Activated CD4-positive, alpha-beta memory T cell treated with anti-CD3 and anti-CD28 coated beads for 36 hours (primary cell): ENCODE data around the gene HDHD5. TPM values are rescaled to one million over a fixed set of nuclear protein-coding genes. Genes with fewer than 3 reads are reported as not detected.
A peak's percentile ranks its signal among the peaks of the same experiment; 100 is the strongest.

Experiments
- CTCF ChIA-PET: fragments of 350-600 bp; sonication (Branson Sonifier 250); formaldehyde crosslinking; loops from one replicate; lab custom pipeline; 2021; ENCODE audit warnings: antibody characterized with exemption, inconsistent platforms; lab: Charles Lee
- POLR2A ChIA-PET: fragments of 350-600 bp; sonication (Branson Sonifier 250); formaldehyde crosslinking; loops from one replicate; lab custom pipeline; 2021; ENCODE audit warnings: antibody characterized with exemption; lab: Charles Lee
- DNase-seq: peaks from one replicate; pipeline ENCODE4 v3.0.0-alpha.2; 2020
- H3K27ac Mint-ChIP-seq: one replicate; pipeline ENCODE4 v1.8.0; 2021; ENCODE audit warnings: mixed read lengths
- H3K27me3 Mint-ChIP-seq: one replicate; pipeline ENCODE4 v1.8.0; 2021; ENCODE audit warnings: mixed read lengths
- H3K36me3 Mint-ChIP-seq: one replicate; pipeline ENCODE4 v1.8.0; 2021; ENCODE audit warnings: mixed read lengths
- H3K4me1 Mint-ChIP-seq: one replicate; pipeline ENCODE4 v1.8.0; 2021; ENCODE audit warnings: low read depth, mixed read lengths
- H3K4me3 Mint-ChIP-seq: one replicate; pipeline ENCODE4 v1.8.0; 2021; ENCODE audit warnings: mild to moderate bottlenecking, mixed read lengths
- H3K9me3 Mint-ChIP-seq: one replicate; pipeline ENCODE4 v1.8.0; 2021; ENCODE audit warnings: mixed read lengths
- intact Hi-C: fragments of 100-400 bp; cut with micrococcal nuclease; formaldehyde crosslinking; loops from one replicate; pipeline ENCODE4 v1.15.1; 2023
- total RNA-seq, 2 experiments: library from RNA; stranded (reverse); gene quantifications; one replicate each; pipeline ENCODE4 v1.2.3, GENCODE V29; 2021

The HDHD5 gene
- total RNA-seq, 2 experiments from 2014 or later: 42.2 to 42.9 TPM

GRCh38 chr22:17172029-17172833 lies 13.2 kb upstream of the HDHD5 start:
- ChIA-PET CTCF (interaction anchor here (0.6 to 9.0 kb wide), 86 partner anchors 9 to 605 kb away, joined by 3 to 125 read pairs (median 5); partner anchors contain the start of genes ADA2, BCL2L13, CECR2 and HDHD5), POLR2A (interaction anchor here (0.5 to 2.3 kb wide), 10 partner anchors 8 to 467 kb away, joined by 3 to 21 read pairs (median 5); partner anchors contain the start of genes ADA2, BCL2L13 and HDHD5)
- peak overlapping the region; percentile 66 for H3K4me3 Mint-ChIP-seq
- H3K36me3 Mint-ChIP-seq: no peaks in the 10 kb centered on the region
- H3K9me3 Mint-ChIP-seq: no peaks in the 10 kb centered on the region
- H3K27me3 Mint-ChIP-seq: no peaks in the 10 kb centered on the region
- intact Hi-C loops: loop anchor here (5.0 kb wide), 1 partner anchor 55 kb away; no protein-coding TSS in a partner anchor
- DNase-seq: no peak
- H3K27ac Mint-ChIP-seq: peak overlapping the region; percentile 56
- H3K4me1 Mint-ChIP-seq: peaks cover 7% of the 10 kb centered on the region

- ChIA-PET POLR2A (interaction anchor here (0.5 to 2.3 kb wide), 10 partner anchors 9 to 468 kb away, joined by 3 to 21 read pairs (median 5); partner anchors contain the start of genes ADA2, BCL2L13 and HDHD5), CTCF (interaction anchor here (0.6 to 9.0 kb wide), 86 partner anchors 10 to 602 kb away, joined by 3 to 125 read pairs (median 5); partner anchors contain the start of genes ADA2, BCL2L13, CECR2 and HDHD5)
- H3K36me3 Mint-ChIP-seq: no peaks in the 10 kb centered on the region
- intact Hi-C loops: loop anchor here (1.0 to 5.0 kb wide), 6 partner anchors 12 to 330 kb away; partner anchors contain the start of genes ADA2 and HDHD5
- peak; percentile 89 for DNase-seq
- peak overlapping the region; percentile 80 for H3K4me3 Mint-ChIP-seq
- no peaks in the 10 kb centered on the region for H3K27me3 Mint-ChIP-seq
- peaks cover 7% of the 10 kb centered on the region for H3K4me1 Mint-ChIP-seq
- H3K9me3 Mint-ChIP-seq: no peaks in the 10 kb centered on the region
- H3K27ac Mint-ChIP-seq: peak overlapping the region; percentile 56
Measured at GRCh38 chr22:17171153-17172028, 12.3 kb upstream of the HDHD5 start.

GRCh38 chr22:17167486-17167885 lies 8.4 kb upstream of the HDHD5 start:
- intact Hi-C loops: no loop called here
- no peak overlapping the region for H3K27ac Mint-ChIP-seq
- peaks cover 7% of the 10 kb centered on the region for H3K4me1 Mint-ChIP-seq
- H3K9me3 Mint-ChIP-seq: no peaks in the 10 kb centered on the region
- no peak for DNase-seq
- ChIA-PET CTCF (interaction anchor here (9.0 kb wide), 1 partner anchor 92 kb away, joined by 125 read pairs; no protein-coding TSS in a partner anchor), POLR2A (no interaction called here)
- no peaks in the 10 kb centered on the region for H3K36me3 Mint-ChIP-seq
- H3K27me3 Mint-ChIP-seq: no peaks in the 10 kb centered on the region
- H3K4me3 Mint-ChIP-seq: no peak overlapping the region

GRCh38 chr22:17164392-17165024 lies 5.4 kb upstream of the HDHD5 start:
- no peak for DNase-seq
- Mint-ChIP-seq H3K9me3 (no peaks in the 10 kb centered on the region), H3K36me3 (no peaks in the 10 kb centered on the region), H3K27ac (no peak overlapping the region), H3K27me3 (no peaks in the 10 kb centered on the region), H3K4me1 (peaks cover 6% of the 10 kb centered on the region), H3K4me3 (no peak overlapping the region)
- CTCF ChIA-PET: no interaction called here
- POLR2A ChIA-PET: interaction anchor here (0.6 kb wide), 1 partner anchor 316 kb away, joined by 3 read pairs; no protein-coding TSS in a partner anchor
- intact Hi-C loops: loop anchor here (5.0 kb wide), 1 partner anchor 337 kb away; the partner anchor contains the start of gene XKR3

- Mint-ChIP-seq H3K36me3 (no peaks in the 10 kb centered on the region), H3K4me3 (no peak overlapping the region), H3K4me1 (peaks cover 12% of the 10 kb centered on the region), H3K27ac (no peak overlapping the region), H3K27me3 (no peaks in the 10 kb centered on the region), H3K9me3 (no peaks in the 10 kb centered on the region)
- ChIA-PET POLR2A (no interaction called here), CTCF (interaction anchor here (7.9 kb wide), 1 partner anchor 9 kb away, joined by 121 read pairs; no protein-coding TSS in a partner anchor)
- DNase-seq: no peak
- intact Hi-C loops: loop anchor here (5.0 kb wide), 1 partner anchor 335 kb away; the partner anchor contains the start of gene XKR3
Measured at GRCh38 chr22:17162731-17163130, 3.7 kb upstream of the HDHD5 start.

- Mint-ChIP-seq H3K27me3 (no peaks in the 10 kb centered on the region), H3K9me3 (no peaks in the 10 kb centered on the region), H3K4me1 (peaks cover 18% of the 10 kb centered on the region), H3K4me3 (no peak overlapping the region), H3K36me3 (no peaks in the 10 kb centered on the region), H3K27ac (no peak overlapping the region)
- ChIA-PET CTCF (interaction anchor here (0.6 to 7.9 kb wide), 3 partner anchors 10 to 916 kb away, joined by 3 to 121 read pairs (median 3); no protein-coding TSS in a partner anchor), POLR2A (interaction anchor here (0.6 kb wide), 1 partner anchor 74 kb away, joined by 4 read pairs; no protein-coding TSS in a partner anchor)
- no peak for DNase-seq
- intact Hi-C loops: loop anchor here (5.0 kb wide), 1 partner anchor 335 kb away; the partner anchor contains the start of gene XKR3
Measured at GRCh38 chr22:17161991-17162390, 2.9 kb upstream of the HDHD5 start.

- intact Hi-C loops: loop anchor here (1.0 kb wide), 2 partner anchors 12 to 72 kb away; no protein-coding TSS in a partner anchor
- H3K27ac Mint-ChIP-seq: peak overlapping the region; percentile 84
- ChIA-PET POLR2A (interaction anchor here (0.9 to 4.0 kb wide), 7 partner anchors 9 to 480 kb away, joined by 3 to 21 read pairs (median 3); no protein-coding TSS in a partner anchor), CTCF (interaction anchor here (1.0 to 7.9 kb wide), 4 partner anchors 13 to 342 kb away, joined by 3 to 121 read pairs (median 6); no protein-coding TSS in a partner anchor)
- peak; percentile 89 for DNase-seq
- H3K9me3 Mint-ChIP-seq: no peaks in the 10 kb centered on the region
- H3K36me3 Mint-ChIP-seq: no peaks in the 10 kb centered on the region
- H3K27me3 Mint-ChIP-seq: no peaks in the 10 kb centered on the region
- H3K4me3 Mint-ChIP-seq: peak overlapping the region; percentile 80
- H3K4me1 Mint-ChIP-seq: peaks cover 30% of the 10 kb centered on the region
Measured at GRCh38 chr22:17159504-17159951, 451 bp upstream of the HDHD5 start.

GRCh38 chr22:17158176-17158567 lies 905 bp downstream of the HDHD5 start:
- CTCF ChIA-PET: interaction anchor here (1.0 to 7.9 kb wide), 6 partner anchors 14 to 343 kb away, joined by 3 to 121 read pairs (median 4); no protein-coding TSS in a partner anchor
- POLR2A ChIA-PET: interaction anchor here (0.9 to 4.0 kb wide), 4 partner anchors 14 to 481 kb away, joined by 4 to 21 read pairs (median 4); partner anchors contain the start of gene ADA2
- Mint-ChIP-seq H3K9me3 (no peaks in the 10 kb centered on the region), H3K27ac (peak overlapping the region; percentile 69), H3K36me3 (no peaks in the 10 kb centered on the region), H3K4me1 (peaks cover 30% of the 10 kb centered on the region), H3K4me3 (peak overlapping the region; percentile 77), H3K27me3 (no peaks in the 10 kb centered on the region)
- intact Hi-C loops: loop anchor here (1.0 kb wide), 1 partner anchor 83 kb away; no protein-coding TSS in a partner anchor
- DNase-seq: no peak

- Mint-ChIP-seq H3K4me1 (peaks cover 30% of the 10 kb centered on the region), H3K27me3 (no peaks in the 10 kb centered on the region), H3K4me3 (peak overlapping the region; percentile 77), H3K9me3 (no peaks in the 10 kb centered on the region), H3K27ac (no peak overlapping the region), H3K36me3 (no peaks in the 10 kb centered on the region)
- DNase-seq: no peak
- ChIA-PET CTCF (interaction anchor here (1.0 to 7.9 kb wide), 5 partner anchors 14 to 344 kb away, joined by 3 to 121 read pairs (median 4); no protein-coding TSS in a partner anchor), POLR2A (interaction anchor here (0.9 to 4.0 kb wide), 4 partner anchors 14 to 482 kb away, joined by 4 to 21 read pairs (median 4); partner anchors contain the start of gene ADA2)
- intact Hi-C loops: loop anchor here (1.0 kb wide), 1 partner anchor 82 kb away; no protein-coding TSS in a partner anchor
Measured at GRCh38 chr22:17157714-17158113, 1.4 kb downstream of the HDHD5 start.

GRCh38 chr22:17155941-17156340 lies 3.1 kb downstream of the HDHD5 start:
- Mint-ChIP-seq H3K4me1 (peaks cover 33% of the 10 kb centered on the region), H3K9me3 (no peaks in the 10 kb centered on the region), H3K4me3 (no peak overlapping the region), H3K27ac (no peak overlapping the region), H3K36me3 (no peaks in the 10 kb centered on the region), H3K27me3 (no peaks in the 10 kb centered on the region)
- no peak for DNase-seq
- POLR2A ChIA-PET: no interaction called here
- intact Hi-C loops: no loop called here
- CTCF ChIA-PET: interaction anchor here (7.9 kb wide), 1 partner anchor 16 kb away, joined by 121 read pairs; no protein-coding TSS in a partner anchor
